ENCODE data around the gene REELD1.
A peak's percentile ranks its signal among the peaks of the same experiment; 100 is the strongest.

REELD1 gene

GRCh38 chr4:146224326-146224966 lies 10.1 kb downstream of the REELD1 start:
- no peak for DNase-seq (ENCODE audit: low read depth in 1 of 2, low spot score in 1 of 2)

GRCh38 chr4:146229406-146229805 lies 15.1 kb downstream of the REELD1 start:
- no peak for DNase-seq (ENCODE audit: low read depth in 1 of 2, low spot score in 1 of 2)

- DNase-seq (ENCODE audit: low read depth in 1 of 2, low spot score in 1 of 2): no peak
These were observed 17.9 kb downstream of the REELD1 start for GRCh38 chr4:146232131-146232722.

- no peak for DNase-seq (ENCODE audit: low read depth in 1 of 2, low spot score in 1 of 2)
These were observed 21.4 kb downstream of the REELD1 start for GRCh38 chr4:146235654-146236177.

GRCh38 chr4:146236216-146236615 lies 21.9 kb downstream of the REELD1 start:
- DNase-seq (ENCODE audit: low read depth in 1 of 2, low spot score in 1 of 2): no peak

GRCh38 chr4:146237092-146237491 lies 22.8 kb downstream of the REELD1 start:
- no peak for DNase-seq (ENCODE audit: low read depth in 1 of 2, low spot score in 1 of 2)

GRCh38 chr4:146238107-146238506 lies 23.8 kb downstream of the REELD1 start:
- no peak for DNase-seq (ENCODE audit: low read depth in 1 of 2, low spot score in 1 of 2)

- DNase-seq (ENCODE audit: low read depth in 1 of 2, low spot score in 1 of 2): peak in 1 of 2 donors; percentile 34
These were observed 29.0 kb downstream of the REELD1 start for GRCh38 chr4:146243141-146243882.

GRCh38 chr4:146243883-146244277 lies 29.5 kb downstream of the REELD1 start:
- DNase-seq (ENCODE audit: low read depth in 1 of 2, low spot score in 1 of 2): no peak

- no peak for DNase-seq (ENCODE audit: low read depth in 1 of 2, low spot score in 1 of 2)
These were observed 30.2 kb downstream of the REELD1 start for GRCh38 chr4:146244496-146244895.

GRCh38 chr4:146245246-146245645 lies 30.9 kb downstream of the REELD1 start:
- no peak for DNase-seq (ENCODE audit: low read depth in 1 of 2, low spot score in 1 of 2)

- no peak for DNase-seq (ENCODE audit: low read depth in 1 of 2, low spot score in 1 of 2)
These were observed 31.5 kb downstream of the REELD1 start for GRCh38 chr4:146245850-146246249.

- DNase-seq (ENCODE audit: low read depth in 1 of 2, low spot score in 1 of 2): no peak
These were observed 32.0 kb downstream of the REELD1 start for GRCh38 chr4:146246381-146246780.

GRCh38 chr4:146247356-146247755 lies 33.0 kb downstream of the REELD1 start:
- no peak for DNase-seq (ENCODE audit: low read depth in 1 of 2, low spot score in 1 of 2)

- no peak for DNase-seq (ENCODE audit: low read depth in 1 of 2, low spot score in 1 of 2)
These were observed 38.8 kb downstream of the REELD1 start for GRCh38 chr4:146252969-146253611.

GRCh38 chr4:146255463-146255862 lies 41.1 kb downstream of the REELD1 start:
- no peak for DNase-seq (ENCODE audit: low read depth in 1 of 2, low spot score in 1 of 2)

GRCh38 chr4:146255874-146256273 lies 41.5 kb downstream of the REELD1 start:
- no peak for DNase-seq (ENCODE audit: low read depth in 1 of 2, low spot score in 1 of 2)

- DNase-seq (ENCODE audit: low read depth in 1 of 2, low spot score in 1 of 2): no peak
These were observed 42.0 kb downstream of the REELD1 start for GRCh38 chr4:146256328-146256727.

GRCh38 chr4:146257511-146257910 lies 43.2 kb downstream of the REELD1 start:
- no peak for DNase-seq (ENCODE audit: low read depth in 1 of 2, low spot score in 1 of 2)

- DNase-seq (ENCODE audit: low read depth in 1 of 2, low spot score in 1 of 2): no peak
These were observed 46.2 kb downstream of the REELD1 start for GRCh38 chr4:146260521-146260920.

GRCh38 chr4:146261041-146261440 lies 46.7 kb downstream of the REELD1 start:
- no peak for DNase-seq (ENCODE audit: low read depth in 1 of 2, low spot score in 1 of 2)

GRCh38 chr4:146263793-146264192 lies 49.5 kb downstream of the REELD1 start:
- no peak for DNase-seq (ENCODE audit: low read depth in 1 of 2, low spot score in 1 of 2)

Measured in activated T-helper 1 cell treated with anti-CD3 and anti-CD28 coated beads, Interleukin-2, amount 50 U/mL, for 16 hours (primary cell).